Fibroblast of skin of scalp (primary cell): Measurements from ENCODE around the gene LIN7C.
A peak's percentile ranks its signal among the peaks of the same experiment; 100 is the strongest.

Experiments used
- DNase-seq: peaks from one replicate; pipeline ENCODE4 v3.0.0-alpha.2; 2013

Gene LIN7C

GRCh38 chr11:27507557-27508322 lies 1.2 kb upstream of the LIN7C start:
- DNase-seq: no peak

- DNase-seq: no peak
Observed at GRCh38 chr11:27505781-27506180, 788 bp downstream of the LIN7C start.

- no peak for DNase-seq
Observed at GRCh38 chr11:27504205-27504604, 2.4 kb downstream of the LIN7C start.

GRCh38 chr11:27501100-27501499 lies 5.5 kb downstream of the LIN7C start:
- no peak for DNase-seq

GRCh38 chr11:27497911-27498310 lies 8.7 kb downstream of the LIN7C start:
- no peak for DNase-seq

- peak; percentile 43 for DNase-seq
Observed at GRCh38 chr11:27497284-27497866, 9.2 kb downstream of the LIN7C start.

- no peak for DNase-seq
Observed at GRCh38 chr11:27496461-27496860, 10.1 kb downstream of the LIN7C start.

- no peak for DNase-seq
Observed at GRCh38 chr11:27495710-27496300, 10.8 kb downstream of the LIN7C start.

GRCh38 chr11:27489092-27489491 lies 17.5 kb downstream of the LIN7C start:
- DNase-seq: no peak

- no peak for DNase-seq
Observed at GRCh38 chr11:27487706-27488105, 18.9 kb downstream of the LIN7C start.

- DNase-seq: peak; percentile 78
Observed at GRCh38 chr11:27485930-27486773, 20.4 kb downstream of the LIN7C start.

- DNase-seq: no peak
Observed at GRCh38 chr11:27482793-27483192, 23.8 kb downstream of the LIN7C start.

GRCh38 chr11:27481992-27482391 lies 24.6 kb downstream of the LIN7C start:
- no peak for DNase-seq

- DNase-seq: no peak
Observed at GRCh38 chr11:27477831-27478230, 28.7 kb downstream of the LIN7C start.

GRCh38 chr11:27477243-27477642 lies 29.3 kb downstream of the LIN7C start:
- DNase-seq: no peak

- DNase-seq: no peak
Observed at GRCh38 chr11:27475622-27476021, 30.9 kb downstream of the LIN7C start.

- DNase-seq: no peak
Observed at GRCh38 chr11:27473017-27473406, 33.6 kb downstream of the LIN7C start.

GRCh38 chr11:27472398-27473016 lies 34.1 kb downstream of the LIN7C start, which contains the start of gene LGR4:
LGR4 (minus strand) TSS chr11:27472790; CDS start chr11:27472302, 488 bp downstream.
- DNase-seq: peak; percentile 97

- DNase-seq: peak; percentile 38
Observed at GRCh38 chr11:27471589-27472397, 34.8 kb downstream of the LIN7C start.

- no peak for DNase-seq
Observed at GRCh38 chr11:27470826-27471588, 35.6 kb downstream of the LIN7C start.

- DNase-seq: no peak
Observed at GRCh38 chr11:27470166-27470565, 36.4 kb downstream of the LIN7C start.
